NCI-H748 (cell line): ENCODE results near the gene NCKAP1.
A peak's percentile ranks its signal among the peaks of the same experiment; 100 is the strongest.

Experiments used
- DNase-seq: peaks from one replicate; lab custom pipeline; 2025; ENCODE audit not compliant: unreplicated experiment; lab: John Stamatoyannopoulos, UW

The NCKAP1 gene

DNA sequence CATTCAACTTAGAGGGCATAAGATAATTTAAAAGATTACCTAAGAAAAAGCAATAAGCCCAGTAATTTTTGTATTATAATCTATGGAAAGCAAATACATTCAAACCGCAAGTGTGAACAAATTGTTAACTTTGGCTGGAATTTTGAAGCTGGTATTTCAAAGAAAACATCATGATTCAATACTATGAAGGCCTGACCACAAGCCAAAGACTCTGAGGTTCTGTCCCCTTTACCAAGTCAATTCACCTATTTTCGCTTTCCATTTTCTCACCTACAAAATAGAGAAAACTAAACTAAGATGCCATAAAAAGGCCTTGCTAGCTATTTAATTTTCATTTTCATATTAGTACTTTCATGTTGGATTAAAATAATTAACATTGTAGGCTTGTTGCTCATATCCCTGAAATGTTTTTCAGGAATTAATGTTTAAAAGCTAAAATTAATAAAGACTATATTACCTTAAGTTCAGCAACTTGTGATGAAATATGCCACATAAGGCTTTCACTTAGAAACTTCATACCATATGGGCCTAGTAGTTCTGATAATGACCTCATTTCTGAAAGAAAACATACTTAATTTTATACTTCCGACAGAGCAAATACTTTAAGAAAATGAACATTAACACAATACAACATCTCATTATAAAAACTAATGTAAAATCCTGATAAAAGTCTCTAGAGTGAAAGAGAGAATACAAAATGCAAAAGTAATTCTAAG lies 86.2 kb downstream of the NCKAP1 start:
- no peak for DNase-seq

DNA sequence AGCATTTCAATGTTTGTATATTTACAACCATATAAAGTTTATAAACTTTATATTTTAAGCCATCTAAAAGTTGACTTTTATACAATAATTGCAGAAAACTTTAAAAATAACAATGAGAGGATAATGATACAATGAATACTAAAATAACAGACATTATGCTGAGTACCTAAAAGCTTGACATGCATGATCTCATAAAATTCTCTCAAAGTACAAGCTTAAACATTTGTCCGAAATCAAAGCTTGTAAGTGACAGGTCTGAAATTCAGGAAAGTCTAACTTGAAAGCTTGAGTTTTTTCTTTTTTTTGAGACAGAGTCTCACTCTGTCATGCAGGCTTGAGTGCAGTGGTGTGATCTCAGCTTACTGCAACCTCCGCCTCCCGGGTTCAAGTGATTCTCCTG lies 87.7 kb downstream of the NCKAP1 start:
- DNase-seq: no peak

DNA sequence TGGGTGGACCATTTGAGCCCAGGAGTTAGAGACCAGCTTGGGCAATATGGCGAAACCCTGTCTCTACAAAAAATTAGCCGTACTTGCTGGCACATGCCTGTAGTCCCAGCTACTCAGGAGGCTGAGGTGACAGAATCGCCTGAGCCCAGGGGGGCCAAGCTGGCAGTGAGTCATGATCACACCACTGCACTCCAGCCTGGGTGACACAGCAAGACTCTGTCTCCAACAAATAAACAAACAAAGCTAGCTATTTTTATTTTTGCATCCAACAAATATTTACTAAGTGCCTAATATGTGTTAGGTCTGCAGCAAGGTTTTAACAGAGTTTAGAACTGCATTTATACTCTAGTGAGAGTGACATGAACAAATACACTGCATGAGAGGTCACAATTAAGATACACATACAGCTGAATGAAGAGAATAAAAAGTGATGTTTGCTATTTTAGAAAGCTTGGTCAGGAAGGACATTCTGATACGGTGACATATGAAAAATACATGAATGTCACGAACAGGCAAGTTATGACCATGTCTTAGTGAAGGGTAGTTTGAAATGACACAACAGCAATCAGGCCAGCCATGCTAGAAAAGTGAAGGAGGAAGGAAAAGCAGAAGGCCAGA lies 88.6 kb downstream of the NCKAP1 start:
- no peak for DNase-seq

DNA sequence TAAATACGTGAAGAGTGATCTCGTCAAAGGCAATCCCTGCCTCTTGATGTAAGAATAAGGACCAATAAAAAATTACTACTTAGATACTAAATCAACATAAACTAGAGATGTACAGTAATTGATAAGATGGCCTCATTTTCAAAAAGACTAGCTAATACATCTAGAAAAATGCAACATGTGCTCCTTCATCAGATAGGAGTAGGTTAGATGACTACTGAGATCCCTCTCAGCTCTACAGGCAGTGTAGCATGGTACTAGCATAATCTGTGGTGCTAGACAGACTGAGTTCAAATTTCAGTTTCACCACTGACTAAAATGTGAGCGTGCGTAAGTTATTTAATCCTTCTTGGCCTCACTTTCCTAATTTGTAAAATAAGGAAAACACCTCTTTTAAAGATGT lies 89.2 kb downstream of the NCKAP1 start:
- no peak for DNase-seq

DNA sequence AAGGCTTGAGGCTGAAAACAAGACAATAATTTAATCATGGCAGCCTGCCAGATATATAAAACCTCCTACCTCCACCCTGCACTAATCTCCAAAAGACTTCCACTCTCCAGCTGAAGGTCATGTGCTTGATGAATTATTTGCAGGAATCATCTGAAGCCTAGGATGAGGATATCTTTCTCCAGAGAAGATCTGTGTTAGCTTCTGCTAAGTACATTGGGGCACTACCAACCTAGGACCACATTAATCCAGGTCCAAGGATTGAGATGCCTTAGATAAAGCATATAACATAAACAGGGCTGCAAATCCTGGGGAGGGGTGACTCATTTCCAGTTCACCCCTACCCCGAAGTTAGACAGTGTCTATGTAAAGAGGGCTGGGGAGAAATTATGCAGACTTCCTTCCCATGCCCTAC lies 91.3 kb downstream of the NCKAP1 start:
- peak; percentile 54 for DNase-seq

DNA sequence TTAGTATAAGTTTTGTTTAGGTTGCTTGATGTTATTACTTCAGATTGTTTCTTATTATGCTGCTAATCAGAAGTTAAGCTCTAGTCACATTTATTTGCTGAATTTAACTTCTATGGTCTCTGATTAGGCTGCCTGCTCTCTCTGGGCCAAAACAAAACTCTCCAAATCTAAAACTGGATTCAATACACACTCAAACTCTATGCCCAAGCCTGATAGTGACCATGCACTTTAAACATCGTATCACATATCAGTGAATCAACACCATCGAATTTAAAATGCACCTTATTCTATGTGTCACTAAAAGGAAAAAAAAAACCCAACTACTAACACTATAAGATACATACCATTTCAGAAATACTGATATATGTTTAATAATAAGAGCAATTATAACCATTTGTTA lies 94.9 kb downstream of the NCKAP1 start:
- no peak for DNase-seq

DNA sequence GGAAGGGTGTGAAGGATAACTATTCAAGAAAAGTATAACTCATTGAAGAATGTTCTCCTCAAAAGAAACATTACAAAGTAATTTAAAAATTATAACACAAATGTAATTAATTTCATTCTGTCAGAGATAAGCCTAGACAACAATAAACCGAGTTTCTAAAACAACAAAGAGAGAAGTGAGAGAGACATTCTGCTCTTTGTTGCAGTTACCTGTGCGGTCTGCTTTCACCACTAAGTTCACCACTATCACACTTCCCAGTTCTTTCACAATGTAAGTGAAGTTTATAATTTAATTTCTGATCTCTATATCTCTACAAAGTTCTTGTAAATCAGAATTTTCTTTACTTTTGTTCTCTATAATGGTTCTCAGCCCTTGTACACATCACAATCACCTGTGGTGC lies 95.5 kb downstream of the NCKAP1 start:
- no peak for DNase-seq

DNA sequence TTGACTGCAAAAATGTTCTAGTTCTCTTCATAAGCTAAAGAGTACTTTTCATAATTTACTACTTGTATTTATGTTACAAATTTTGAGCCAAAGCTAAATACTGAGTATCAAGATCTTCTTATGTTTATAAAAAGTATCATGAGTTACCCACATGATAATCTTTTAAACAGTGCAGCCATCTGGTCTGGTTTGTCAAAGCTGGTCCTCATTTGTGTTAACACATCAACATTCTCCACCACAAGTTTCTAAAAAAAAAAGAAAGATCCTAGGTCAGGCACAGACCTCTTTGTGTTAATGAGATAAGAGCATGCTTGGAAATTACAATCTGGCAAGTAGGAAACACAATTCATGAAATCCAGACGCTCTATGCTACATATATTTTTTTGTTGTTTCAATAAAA lies 96.3 kb downstream of the NCKAP1 start:
- DNase-seq: no peak

DNA sequence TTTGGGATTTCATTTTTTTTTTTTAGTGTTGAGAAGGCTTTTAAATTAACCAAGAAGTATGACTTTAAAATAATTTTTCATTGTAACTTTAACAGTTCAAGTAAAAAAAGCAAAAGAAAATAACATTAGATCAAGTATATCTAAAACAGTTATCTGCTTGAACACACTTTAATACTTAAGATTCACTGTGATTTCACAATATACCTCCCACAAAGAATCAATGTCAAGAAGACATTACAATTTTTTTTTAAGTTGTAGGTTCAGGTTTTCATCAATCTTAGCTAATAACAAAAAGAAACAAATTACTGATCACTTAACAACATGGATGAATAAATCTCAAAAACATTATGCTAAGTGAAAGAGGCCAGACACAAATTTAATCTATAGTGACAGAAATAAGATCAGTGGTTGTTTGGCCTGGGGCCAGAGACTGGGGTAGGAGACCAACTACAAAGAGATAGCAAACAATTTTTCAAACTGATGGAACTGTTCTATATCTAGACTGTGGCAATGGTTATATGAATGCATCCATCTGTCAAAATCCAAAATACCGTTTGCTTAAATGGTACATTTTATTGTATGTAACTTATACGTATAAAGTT lies 97.0 kb downstream of the NCKAP1 start:
- no peak for DNase-seq

DNA sequence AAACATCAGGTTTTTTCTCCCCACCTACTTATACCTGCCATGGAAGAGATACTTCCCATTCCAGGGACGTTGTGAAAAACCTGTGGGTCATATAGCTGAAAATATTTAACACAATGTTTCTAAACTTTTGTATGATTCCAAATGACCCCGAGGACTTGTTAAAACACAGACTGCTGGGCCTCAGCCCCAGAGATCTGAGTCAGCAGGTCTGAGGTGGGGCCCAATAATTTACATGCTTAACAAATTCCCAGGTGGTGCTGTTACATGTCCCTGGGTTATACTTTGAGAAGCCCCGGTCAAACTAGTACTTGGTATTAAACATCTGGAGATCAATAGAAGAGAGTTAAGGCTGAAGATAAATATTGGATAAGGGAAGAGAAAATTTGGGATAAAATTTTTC lies 100.4 kb downstream of the NCKAP1 start:
- DNase-seq: no peak

DNA sequence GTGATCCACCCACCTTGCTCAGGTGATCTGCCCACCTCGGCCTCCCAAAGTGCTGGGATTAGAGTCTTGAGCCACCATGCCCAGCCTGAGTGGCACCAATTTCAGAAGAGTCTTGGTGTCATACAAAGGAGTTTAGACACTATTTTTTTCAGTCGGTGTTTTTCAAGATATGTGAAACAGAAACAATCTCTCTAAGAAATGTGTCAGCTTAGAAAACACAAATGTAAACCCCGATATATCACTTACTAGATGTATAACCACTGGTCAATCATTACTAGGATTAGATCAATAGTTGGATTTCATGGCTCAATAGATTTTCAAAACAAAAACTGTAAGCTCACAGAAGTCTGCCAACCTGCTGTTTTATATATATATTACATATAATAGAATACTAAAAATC lies 104.6 kb downstream of the NCKAP1 start:
- no peak for DNase-seq

DNA sequence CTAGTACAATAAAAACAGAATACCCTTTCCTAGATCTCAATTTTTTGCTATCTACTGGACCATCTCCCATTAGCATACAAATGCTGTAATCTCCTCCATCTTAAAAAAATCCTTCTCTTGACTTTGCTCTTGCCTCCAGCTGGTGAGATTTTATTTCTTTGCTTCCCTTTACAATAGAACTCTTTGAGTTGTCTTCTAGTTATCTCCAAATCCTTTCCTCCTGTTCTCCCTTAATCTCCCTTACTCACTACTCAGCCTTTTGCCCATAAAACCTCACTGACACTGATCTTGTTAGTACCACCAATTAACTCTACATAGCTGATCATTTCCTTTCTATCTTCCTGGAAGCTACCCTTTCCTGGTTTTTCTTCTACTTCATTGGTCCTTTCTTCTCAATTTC lies 108.3 kb downstream of the NCKAP1 start:
- no peak for DNase-seq

DNA sequence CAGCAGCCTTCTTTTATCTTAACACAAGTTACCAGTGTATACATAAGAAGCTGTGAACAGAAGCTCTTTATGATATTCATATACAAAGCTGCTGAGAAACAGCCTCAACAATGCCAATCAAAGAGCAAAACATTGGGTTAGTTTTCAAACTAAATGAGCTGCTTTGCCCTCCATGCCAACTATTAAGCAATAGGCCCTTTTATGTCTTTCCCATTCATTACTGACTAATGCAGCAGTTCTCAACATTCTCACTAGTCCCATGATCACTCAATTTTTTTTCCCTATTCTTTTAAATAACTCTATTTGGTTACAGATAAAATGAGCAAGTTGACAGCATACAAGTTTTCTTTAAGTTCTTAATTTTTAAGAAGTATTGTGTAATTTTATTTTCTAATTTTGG lies 114.0 kb downstream of the NCKAP1 start:
- DNase-seq: no peak

DNA sequence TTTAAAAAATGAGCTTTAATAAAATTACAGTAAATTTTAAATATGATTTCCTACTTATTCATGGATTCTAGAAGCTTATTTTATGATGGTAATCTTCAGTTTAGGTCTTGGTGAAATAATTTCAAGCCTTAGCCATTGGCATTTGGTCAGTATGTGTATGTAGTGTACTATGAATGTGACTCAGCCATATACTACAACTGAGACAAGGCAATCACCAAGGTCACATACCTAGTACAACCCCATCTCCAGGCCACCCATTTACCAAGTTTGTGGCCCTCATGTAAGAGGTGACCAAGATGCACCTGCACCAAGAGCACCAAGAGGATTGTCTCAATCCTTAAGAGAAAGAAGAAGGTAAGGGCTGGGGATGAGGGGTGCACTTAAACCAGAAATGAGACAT lies 117.0 kb downstream of the NCKAP1 start:
- no peak for DNase-seq

DNA sequence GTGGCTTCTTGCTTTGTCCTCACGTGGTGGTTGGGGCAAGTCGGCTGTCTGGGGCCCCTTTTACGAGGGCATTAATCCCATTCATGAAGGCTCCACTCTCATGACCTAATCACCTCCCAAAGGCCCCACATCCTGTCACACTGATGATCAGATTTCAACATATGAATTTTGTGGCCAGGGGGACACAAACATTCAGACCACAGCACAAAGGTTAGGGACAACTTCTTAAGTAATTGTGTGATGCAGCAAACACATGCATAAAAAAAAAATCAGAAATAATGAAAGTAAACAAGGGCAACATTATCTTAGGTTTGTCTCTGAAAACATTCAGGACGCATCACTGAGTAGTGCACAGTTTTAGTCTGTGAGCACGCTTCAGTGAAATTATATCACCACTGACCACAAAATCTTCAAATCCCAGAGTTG lies 117.6 kb downstream of the NCKAP1 start:
- DNase-seq: no peak

DNA sequence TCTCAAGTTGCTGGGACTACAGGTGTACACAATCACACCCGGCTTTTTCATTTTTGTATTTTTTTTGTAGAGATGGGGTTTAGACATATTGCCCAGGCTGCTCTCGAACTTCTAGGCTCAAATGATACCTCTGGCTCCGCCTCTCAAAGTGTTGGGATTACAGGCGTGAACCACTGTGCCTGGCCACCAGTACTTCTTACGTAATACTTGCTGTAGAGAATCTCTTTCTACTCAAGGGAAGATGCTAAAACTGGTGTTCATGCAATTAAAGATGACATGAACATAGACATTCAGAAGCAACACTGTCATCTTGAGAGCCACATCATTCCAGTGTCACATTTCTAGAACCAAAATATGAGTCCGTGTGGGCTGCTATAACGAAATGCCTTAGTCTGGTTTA lies 118.2 kb downstream of the NCKAP1 start:
- DNase-seq: no peak

DNA sequence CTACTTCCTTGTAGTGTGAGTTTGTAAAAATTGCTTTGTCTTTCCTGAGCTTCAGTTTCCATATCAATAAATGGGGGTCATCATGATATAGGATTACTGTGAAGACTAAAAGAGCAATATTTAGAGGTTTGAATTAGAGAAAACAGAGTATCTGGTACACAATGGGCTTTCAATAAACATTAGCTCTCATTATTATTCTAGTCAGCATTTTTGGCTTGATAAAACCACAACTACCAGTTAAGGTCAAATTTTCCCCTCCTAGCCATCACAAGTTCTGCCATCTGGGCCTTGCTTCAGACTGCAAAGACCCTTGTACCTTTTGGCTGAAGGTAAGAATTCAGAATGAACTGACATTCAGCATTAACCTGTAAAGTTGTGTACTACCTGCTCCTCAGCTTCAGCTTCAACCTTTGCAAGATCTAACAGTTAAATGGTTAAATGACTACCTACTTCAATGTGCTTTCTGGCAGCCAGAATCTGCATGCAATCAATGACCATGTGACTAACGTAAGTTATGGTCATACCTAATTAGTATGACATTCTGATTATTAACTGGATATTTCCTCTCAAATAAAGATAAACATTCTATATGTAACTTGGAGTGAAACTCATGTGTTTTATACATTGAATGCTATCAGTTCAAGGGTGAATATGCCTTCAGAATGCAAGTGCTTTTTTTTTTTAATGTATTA lies 119.2 kb downstream of the NCKAP1 start:
- DNase-seq: no peak

DNA sequence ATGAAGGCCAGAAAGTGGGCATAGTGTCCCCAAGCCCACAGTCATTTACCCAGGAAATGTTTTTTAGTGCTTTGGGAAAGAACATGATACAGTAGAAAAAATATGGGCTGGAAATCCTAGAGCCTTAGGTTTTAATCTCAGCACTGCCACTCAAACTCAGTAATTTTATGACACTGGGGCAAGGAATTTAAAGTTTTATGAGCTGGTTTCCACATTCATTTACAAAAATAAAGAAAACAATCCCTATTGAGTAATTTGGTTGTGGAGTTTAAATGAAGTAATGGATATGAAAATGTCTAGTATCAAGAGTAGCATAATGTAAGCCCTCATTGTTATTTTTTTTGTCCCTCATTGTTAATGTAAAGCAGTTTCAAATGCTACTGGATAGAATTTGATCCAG lies 120.3 kb downstream of the NCKAP1 start:
- DNase-seq: no peak

DNA sequence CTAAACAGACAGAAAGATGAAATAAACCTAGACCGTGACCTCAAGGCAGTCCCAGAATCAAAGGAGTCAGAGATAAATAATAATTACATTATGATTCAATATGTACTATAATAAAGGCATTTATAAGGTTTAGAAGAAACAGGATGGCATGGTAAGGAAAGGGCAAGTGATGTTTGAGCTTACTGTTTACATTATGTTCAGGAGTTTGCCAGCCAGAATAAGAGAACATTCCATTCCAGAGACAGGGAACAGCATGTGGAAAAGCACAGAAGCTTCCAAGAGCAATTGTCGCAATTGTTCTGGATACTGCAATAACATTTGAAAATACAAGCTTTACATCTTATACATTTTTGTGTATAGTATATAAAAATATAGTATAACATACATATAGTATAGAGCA lies 121.8 kb downstream of the NCKAP1 start:
- no peak for DNase-seq

DNA sequence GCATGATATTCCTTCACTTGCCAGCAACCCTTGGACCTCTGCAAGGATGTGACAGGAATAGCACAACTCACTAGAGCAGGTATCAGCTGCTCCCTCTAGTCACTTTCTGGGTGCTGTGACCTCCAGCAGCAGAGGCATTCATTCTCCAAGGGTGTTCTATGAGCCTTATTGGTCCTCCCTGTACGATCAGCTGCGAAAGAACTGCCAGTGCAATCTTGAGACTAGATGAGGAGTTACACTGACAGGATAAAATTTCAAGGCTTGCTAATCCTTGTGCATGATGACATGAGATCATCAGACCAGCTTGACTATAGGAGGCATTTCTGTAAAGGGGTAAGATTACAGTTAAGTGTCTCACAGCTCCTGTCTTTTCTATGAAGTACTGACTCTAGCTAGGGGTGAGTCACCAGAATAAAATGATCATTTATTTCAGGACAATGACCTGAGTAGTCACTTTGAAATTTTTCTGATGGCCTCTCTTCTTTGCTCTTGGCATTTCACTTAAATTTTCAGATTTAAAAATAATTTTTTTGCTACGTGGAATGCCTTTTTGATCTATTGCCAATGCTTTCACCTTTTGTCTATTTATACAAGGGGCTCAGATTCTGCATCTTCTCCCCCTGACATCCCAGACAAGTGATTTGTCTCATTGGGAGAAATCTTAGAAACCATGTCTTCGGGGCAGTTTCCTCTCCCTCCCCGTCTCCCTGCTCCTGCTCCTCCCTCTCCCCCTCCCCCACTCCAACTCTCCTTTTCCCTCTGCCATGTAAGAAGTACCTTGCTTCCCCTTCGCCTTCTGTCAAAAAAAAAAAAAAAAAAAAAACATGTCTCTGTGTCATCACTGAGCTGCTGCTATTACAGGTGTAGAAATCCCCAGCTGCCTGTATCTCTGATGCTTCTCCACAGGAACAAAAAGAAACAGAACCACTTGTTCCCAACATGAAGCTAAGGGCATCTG lies 122.6 kb downstream of the NCKAP1 start:
- DNase-seq: no peak

DNA sequence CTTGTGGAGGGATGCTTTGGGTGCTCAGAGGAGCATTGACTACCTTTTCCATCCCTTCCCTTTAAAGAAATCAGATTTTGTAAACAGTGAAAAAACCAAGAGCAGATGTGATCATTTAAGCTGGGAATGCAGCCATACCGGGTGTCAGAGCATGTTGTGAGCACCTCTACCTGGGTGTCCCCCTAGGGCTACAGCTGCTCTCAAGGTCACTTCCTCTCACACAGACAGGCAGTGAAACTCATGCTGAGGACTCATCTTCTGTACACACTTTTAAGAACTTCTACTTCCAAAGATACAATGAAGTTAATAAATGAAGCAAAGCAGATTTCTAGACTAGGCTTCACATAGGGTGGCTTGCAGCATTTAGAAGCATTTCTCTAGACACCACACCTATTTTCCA lies 123.4 kb downstream of the NCKAP1 start:
- no peak for DNase-seq
